ENCODE measurements around the gene THSD4. TPM values are rescaled to one million over a fixed set of nuclear protein-coding genes. Genes with fewer than 3 reads are reported as not detected.

The THSD4 gene
- total and polyA plus RNA-seq, 2 of the 8 experiments (the other 6 are each of a cell fraction or from before 2014, with no cell fraction given), result 2.5 to 6.2 TPM

DNA sequence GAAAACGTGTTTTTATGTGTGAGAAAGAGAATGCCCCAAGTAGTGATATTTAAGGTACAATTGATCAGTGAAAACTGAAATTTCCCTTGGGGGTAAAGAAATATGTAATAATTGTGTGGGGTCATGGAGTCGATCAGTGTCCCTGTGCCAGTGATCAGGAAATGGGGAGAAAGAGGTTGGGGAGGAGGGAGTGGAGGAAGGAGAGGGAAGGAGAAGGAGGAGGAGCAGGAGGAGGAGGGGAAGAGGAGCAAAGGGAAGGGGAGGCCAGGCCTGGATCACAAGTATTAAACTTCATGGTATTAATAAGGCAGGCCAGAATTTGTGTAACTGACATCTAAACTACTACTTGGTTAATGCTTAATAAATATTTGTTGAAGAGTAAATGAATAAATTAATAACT lies 30.4 kb downstream of the THSD4 start:
- Histone ChIP-seq H3K27ac (ENCODE audit: low read depth, low read length) (no peak overlapping the region), H2AK5ac (ENCODE audit: low read depth, low read length) (no peak overlapping the region), H3K4me1 (replicated peaks in 1 of 4; ENCODE audit: control insufficient read depth in 3 of 4, insufficient read depth in 4 of 4, low read length in 3 of 4) (peaks cover 0 to 10% (median 0%) of the 10 kb centered on the region in 4 experiments; a peak in 3 of 7 replicates), H4K5ac (ENCODE audit: insufficient read length, low read depth, low read length) (no peak overlapping the region), H3K14ac (ENCODE audit: insufficient read length) (no peak overlapping the region), H2BK20ac (ENCODE audit: low read length) (no peak overlapping the region), H3K4me3 (ENCODE audit: extremely low read depth in 1 of 4, insufficient read depth in 2 of 4, low read depth in 3 of 4, low read length in 4 of 4) (no peak overlapping the region), H2BK5ac (ENCODE audit: low read depth, low read length) (no peak overlapping the region), H4K91ac (replicated peaks; ENCODE audit: insufficient read length, low read length) (no peak overlapping the region), H2AFZ (ENCODE audit: low read length) (no peak overlapping the region), H3K18ac (ENCODE audit: extremely low read depth, low read length) (no peak overlapping the region), H3K36me3 (ENCODE audit: control insufficient read depth in 2 of 4, insufficient read depth in 4 of 4, low read length in 3 of 4) (no peaks in the 10 kb centered on the region), H2BK15ac (ENCODE audit: low read length) (no peak overlapping the region), H3K27me3 (replicated peaks in 1 of 4; ENCODE audit: control insufficient read depth in 3 of 4, extremely low read depth in 1 of 4, insufficient read depth in 3 of 4, low read length in 3 of 4) (no peaks in the 10 kb centered on the region), H3K56ac (replicated peaks; ENCODE audit: insufficient read length, low read depth, low read length) (no peak overlapping the region), H2BK12ac (ENCODE audit: low read depth, low read length) (no peak overlapping the region), H3K79me2 (ENCODE audit: control insufficient read depth in 1 of 2, insufficient read depth in 2 of 2, low read length in 2 of 2) (no peaks in the 10 kb centered on the region), H4K8ac (ENCODE audit: extremely low read depth, insufficient read depth, low read length) (no peak overlapping the region), H3K23me2 (ENCODE audit: low read depth, low read length) (no peaks in the 10 kb centered on the region), H3K4me2 (ENCODE audit: insufficient read depth in 1 of 2, low read depth in 2 of 2, low read length in 2 of 2) (no peak overlapping the region), H3K23ac (ENCODE audit: insufficient read length) (no peak overlapping the region), H3K9ac (replicated peaks in 1 of 4; ENCODE audit: extremely low read depth in 1 of 4, low read depth in 3 of 4, low read length in 3 of 4) (no peak overlapping the region), H2BK120ac (replicated peaks; ENCODE audit: low read depth, low read length) (no peak overlapping the region), H3K4ac (replicated peaks; ENCODE audit: insufficient read length, low read depth, low read length) (no peak overlapping the region), H3K79me1 (ENCODE audit: low read depth, low read length) (no peaks in the 10 kb centered on the region; the same call in 1 of the 2 replicates), H3K9me3 (ENCODE audit: insufficient read depth in 2 of 2, low read depth in 1 of 2, low read length in 1 of 2) (no peaks in the 10 kb centered on the region), H4K20me1 (replicated peaks in 1 of 2; ENCODE audit: control insufficient read depth in 1 of 2, insufficient read depth in 2 of 2, low read length in 2 of 2) (no peaks in the 10 kb centered on the region)
- CTCF ChIA-PET (ENCODE audit: partially characterized antibody), result no interaction called here
- no peak for TF ChIP-seq TAF1 (IDR thresholded peaks at IDR 0.05; ENCODE audit: low read depth, low read length)
- TF ChIP-seq SP2 (IDR thresholded peaks at IDR 0.05; ENCODE audit: low read length), result no peak
- FAIRE-seq, result no peak
- POLR2A ChIA-PET (ENCODE audit: partially characterized antibody), result no interaction called here
- WGBS, 2 experiments (ENCODE audit: extremely low coverage in 1 of 2, insufficient coverage in 1 of 2, insufficient read length in 1 of 2, insufficient replicate concordance in 2 of 2, low coverage in 1 of 2, low lambda C conversion rate in 2 of 2, missing lambda C conversion rate in 1 of 2), result 82 to 100% methylated on average over 1 to 2 of the region's 2 CpGs
- DNase-seq (ENCODE audit: low read depth in 1 of 2, low spot score in 2 of 2), result no peak

Data from H1 (cell line).